GM12874 (cell line): Measurements from ENCODE around the gene ZNF844.

Experiments used
- TF ChIP-seq, protein P1 (sequence below): IDR thresholded peaks from 2 replicates; pipeline ENCODE4 v1.5.1; 2011; ENCODE audit warnings: low read depth, mild to moderate bottlenecking, control low read depth, low read length, moderate library complexity; ENCODE audit not compliant: insufficient read depth

ZNF844 gene

DNA sequence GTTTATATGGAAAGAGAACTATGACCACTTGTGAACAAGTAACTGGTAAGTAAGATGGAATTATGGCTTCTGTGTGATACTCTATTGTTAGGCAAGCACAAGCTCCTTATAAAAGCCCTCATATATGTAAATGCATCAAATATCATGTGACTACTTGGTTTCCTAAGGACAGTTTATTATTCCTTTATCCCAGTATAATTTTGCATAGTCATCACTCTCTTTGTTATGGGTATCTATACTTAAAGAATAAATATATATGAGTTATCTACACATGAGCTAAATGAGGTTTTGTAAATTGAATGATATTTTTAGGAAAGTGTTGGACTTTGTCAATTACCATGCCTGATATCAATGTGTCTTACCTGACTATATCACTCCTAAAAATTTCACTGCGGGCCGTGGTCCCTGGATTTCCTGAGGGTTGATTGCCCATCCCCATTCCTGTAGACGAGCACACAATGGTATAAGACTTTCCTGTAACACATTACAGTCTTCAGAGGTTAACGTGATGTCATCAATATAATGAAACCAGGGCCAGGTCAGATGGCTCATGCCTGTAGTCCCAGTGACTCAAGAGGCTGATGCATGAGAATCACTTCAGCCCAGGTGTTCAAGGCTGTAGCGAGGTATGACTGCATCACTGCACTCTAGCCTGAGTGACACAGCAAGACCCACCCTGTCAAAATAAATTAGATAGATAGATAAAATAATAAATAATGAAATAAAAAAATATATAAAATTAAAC lies 20.7 kb downstream of the ZNF844 start:
- TF ChIP-seq, protein P1, sequence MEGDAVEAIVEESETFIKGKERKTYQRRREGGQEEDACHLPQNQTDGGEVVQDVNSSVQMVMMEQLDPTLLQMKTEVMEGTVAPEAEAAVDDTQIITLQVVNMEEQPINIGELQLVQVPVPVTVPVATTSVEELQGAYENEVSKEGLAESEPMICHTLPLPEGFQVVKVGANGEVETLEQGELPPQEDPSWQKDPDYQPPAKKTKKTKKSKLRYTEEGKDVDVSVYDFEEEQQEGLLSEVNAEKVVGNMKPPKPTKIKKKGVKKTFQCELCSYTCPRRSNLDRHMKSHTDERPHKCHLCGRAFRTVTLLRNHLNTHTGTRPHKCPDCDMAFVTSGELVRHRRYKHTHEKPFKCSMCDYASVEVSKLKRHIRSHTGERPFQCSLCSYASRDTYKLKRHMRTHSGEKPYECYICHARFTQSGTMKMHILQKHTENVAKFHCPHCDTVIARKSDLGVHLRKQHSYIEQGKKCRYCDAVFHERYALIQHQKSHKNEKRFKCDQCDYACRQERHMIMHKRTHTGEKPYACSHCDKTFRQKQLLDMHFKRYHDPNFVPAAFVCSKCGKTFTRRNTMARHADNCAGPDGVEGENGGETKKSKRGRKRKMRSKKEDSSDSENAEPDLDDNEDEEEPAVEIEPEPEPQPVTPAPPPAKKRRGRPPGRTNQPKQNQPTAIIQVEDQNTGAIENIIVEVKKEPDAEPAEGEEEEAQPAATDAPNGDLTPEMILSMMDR: no peak

- TF ChIP-seq, protein P1: peak; percentile 62
Observed at GRCh38 chr19:12090807-12091206, 26.3 kb downstream of the ZNF844 start.

DNA sequence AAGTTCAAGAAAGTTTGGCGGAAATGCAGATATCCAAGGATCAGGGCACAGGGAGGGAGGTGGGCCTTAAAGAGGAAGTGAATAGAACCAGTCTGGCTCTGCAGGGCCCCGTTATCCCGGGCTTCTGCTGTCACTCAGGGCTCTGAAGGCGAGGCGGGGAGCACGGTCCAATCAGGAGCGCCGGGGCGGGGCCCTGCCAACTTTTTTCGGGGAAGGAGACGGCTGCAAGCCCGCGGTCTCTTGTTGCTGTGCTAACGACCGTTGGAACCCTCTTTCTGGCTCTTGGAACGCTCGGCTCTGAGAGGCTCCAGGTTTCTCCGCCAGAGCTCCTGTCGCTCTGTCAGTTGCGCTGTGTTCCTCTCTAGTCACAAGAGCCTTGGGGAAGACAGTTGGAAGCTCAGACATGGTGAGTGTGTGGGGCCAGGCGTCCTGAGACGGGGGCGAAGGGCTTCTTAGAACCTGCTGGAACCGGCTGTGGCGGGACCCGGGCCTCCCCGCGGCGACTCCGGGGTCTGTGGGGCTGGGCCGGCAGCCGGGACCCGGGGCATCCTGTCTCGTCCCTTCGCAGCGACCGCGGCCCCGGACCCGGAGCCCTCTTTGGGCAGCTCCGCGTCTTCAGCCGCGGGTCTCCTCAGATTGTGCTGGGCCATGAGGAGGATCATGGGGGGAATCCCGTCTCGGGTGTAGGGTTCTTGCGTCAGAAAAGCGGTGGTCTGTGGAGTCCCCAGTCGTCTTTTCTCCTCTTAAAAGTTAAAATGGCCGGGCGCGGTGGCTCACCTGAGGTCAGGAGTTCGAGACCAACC lies 27.7 kb downstream of the ZNF844 start:
- TF ChIP-seq, protein P1: no peak

DNA sequence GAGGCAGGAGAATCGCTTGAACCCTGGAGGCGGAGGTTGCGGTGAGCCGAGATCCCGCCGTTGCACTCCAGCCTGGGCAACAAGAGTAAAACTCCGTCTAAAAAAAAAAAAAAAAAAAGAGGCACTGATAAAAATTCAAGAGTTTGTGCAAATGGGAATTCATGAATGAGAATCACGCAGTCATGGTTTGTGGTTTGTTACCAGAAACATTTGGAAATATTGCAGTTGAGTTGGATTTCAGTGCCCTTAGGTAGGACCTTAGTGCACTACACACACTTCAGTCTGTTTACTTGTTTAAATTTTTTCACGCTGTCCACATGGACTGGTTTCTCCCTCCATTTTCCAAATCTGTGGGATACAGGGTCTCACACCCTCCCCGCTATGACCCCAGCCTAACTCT lies 28.4 kb downstream of the ZNF844 start:
- TF ChIP-seq, protein P1: no peak

GRCh38 chr19:12093777-12094176 lies 29.2 kb downstream of the ZNF844 start:
- TF ChIP-seq, protein P1: no peak

DNA sequence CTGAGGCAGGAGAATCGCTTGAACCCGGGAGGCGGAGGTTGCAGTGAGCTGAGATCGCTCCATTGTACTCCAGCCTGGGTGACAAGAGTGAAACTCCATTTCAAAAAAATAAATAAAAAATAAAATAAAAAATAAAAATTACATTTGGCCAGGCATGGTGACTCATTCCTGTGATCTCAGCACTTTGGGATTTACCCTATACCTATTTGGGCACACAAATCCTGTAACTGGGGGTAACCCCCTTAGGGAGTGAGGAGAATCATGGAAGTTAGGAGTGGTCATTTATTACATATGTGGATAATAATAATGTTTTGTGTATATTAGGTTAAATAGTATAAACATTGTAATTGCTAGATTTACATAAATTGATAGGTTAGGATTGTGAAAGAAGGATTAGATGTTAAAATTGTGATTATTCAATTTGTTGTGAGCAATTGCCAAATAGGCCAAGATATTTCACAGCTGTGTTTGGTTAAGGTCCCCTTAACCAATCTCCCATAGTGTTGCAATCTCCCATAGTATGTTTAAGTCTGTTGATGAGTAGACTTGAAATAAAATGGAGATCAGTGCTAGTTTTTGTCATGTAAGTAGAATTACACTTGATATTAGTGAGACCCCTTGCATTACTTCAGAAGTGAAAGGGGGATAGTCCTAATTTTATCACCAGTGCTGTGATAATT lies 30.7 kb downstream of the ZNF844 start:
- TF ChIP-seq, protein P1: no peak

GRCh38 chr19:12098040-12098439 lies 33.5 kb downstream of the ZNF844 start:
- TF ChIP-seq, protein P1: no peak
